IMR-90 (cell line): ENCODE measurements around the gene MSANTD4. TPM values are rescaled to one million over a fixed set of nuclear protein-coding genes. Genes with fewer than 3 reads are reported as not detected.

ENCODE experiments used
- ATAC-seq: fragments of 200-7000 bp; cut with Tn5 transposase; 2 replicates; pipeline ENCODE4 v1.9.1; 2020; ENCODE audit warnings: low read depth, mild to moderate bottlenecking, moderate library complexity
- BruUV-seq: library from RNA; stranded (reverse); fragments of 400-500 nt; replicated peaks from 2 replicates; lab custom pipeline; 2021; lab: Mats Ljungman, UMichigan
- CTCF ChIA-PET: fragments of 300-600 bp; formaldehyde crosslinking; extraction: SDS; loops from one replicate; lab custom pipeline; 2021; ENCODE audit warnings: antibody characterized with exemption; lab: Yijun Ruan, JAX
- POLR2A ChIA-PET: fragments of 300-600 bp; sonication (Branson Sonifier 250); formaldehyde crosslinking; loops from one replicate; lab custom pipeline; 2022; ENCODE audit warnings: antibody characterized with exemption; ENCODE audit not compliant: unreplicated experiment; lab: Charles Lee
- DNase-seq: peaks from one replicate; pipeline ENCODE4 v3.0.0; 2013
- H2AFZ ChIP-seq: replicated peaks from 2 replicates; pipeline ENCODE3; 2013; ENCODE audit warnings: low read length, mild to moderate bottlenecking; ENCODE audit not compliant: poor library complexity
- H2AK5ac ChIP-seq: 2 replicates; pipeline ENCODE4 v1.6.1; 2013; ENCODE audit warnings: low read depth, low read length, inconsistent platforms
- H2AK9ac ChIP-seq: replicated peaks from 2 replicates; pipeline ENCODE3; 2013; ENCODE audit warnings: mild to moderate bottlenecking, low read depth, low read length, moderate library complexity; ENCODE audit not compliant: poor library complexity
- H2BK120ac ChIP-seq: 2 replicates; pipeline ENCODE4 v1.6.1; 2013; ENCODE audit warnings: low read depth, low read length, inconsistent platforms
- H2BK15ac ChIP-seq: 3 replicates; pipeline ENCODE4 v1.6.1; 2013; ENCODE audit warnings: low read depth, low read length, inconsistent platforms
- H2BK20ac ChIP-seq: 2 replicates; pipeline ENCODE4 v1.6.1; 2013; ENCODE audit warnings: low read depth, mild to moderate bottlenecking, inconsistent platforms, low read length, moderate library complexity
- H2BK5ac ChIP-seq: 2 replicates; pipeline ENCODE4 v1.6.1; 2013; ENCODE audit warnings: mild to moderate bottlenecking, low read depth, low read length, inconsistent platforms; ENCODE audit not compliant: poor library complexity, severe bottlenecking
- H3K14ac ChIP-seq: replicated peaks from 2 replicates; pipeline ENCODE4 v1.6.1; 2013; ENCODE audit warnings: low read depth, low read length, inconsistent platforms
- H3K18ac ChIP-seq: 2 replicates; pipeline ENCODE4 v1.6.1; 2013; ENCODE audit warnings: low read depth, low read length, control low read depth
- H3K23ac ChIP-seq: 2 replicates; pipeline ENCODE4 v1.6.1; 2013; ENCODE audit warnings: low read depth, low read length, inconsistent platforms
- H3K27ac ChIP-seq: 2 replicates; pipeline ENCODE4 v1.5.1; 2013; ENCODE audit warnings: mild to moderate bottlenecking, control low read depth, low read length; ENCODE audit not compliant: insufficient read depth
- H3K27me3 ChIP-seq: 2 replicates; pipeline ENCODE4 v1.6.1; 2013; ENCODE audit warnings: low read length; ENCODE audit not compliant: control insufficient read depth, insufficient read depth
- H3K36me3 ChIP-seq: 2 replicates; pipeline ENCODE4 v1.6.1; 2013; ENCODE audit warnings: low read length, mixed read lengths; ENCODE audit not compliant: control insufficient read depth, insufficient read depth
- H3K4ac ChIP-seq: 2 replicates; pipeline ENCODE4 v1.6.1; 2013; ENCODE audit warnings: low read depth, low read length, inconsistent platforms
- H3K4me1 ChIP-seq: 2 replicates; pipeline ENCODE4 v1.6.1; 2013; ENCODE audit warnings: low read length, mixed read lengths; ENCODE audit not compliant: control insufficient read depth, insufficient read depth
- H3K4me2 ChIP-seq: 2 replicates; pipeline ENCODE4 v1.6.1; 2013; ENCODE audit warnings: low read depth, mild to moderate bottlenecking, control low read depth, low read length, moderate library complexity
- H3K4me3 ChIP-seq: 2 replicates; pipeline ENCODE4 v1.5.1; 2013; ENCODE audit warnings: low read depth, mild to moderate bottlenecking, control low read depth, low read length, moderate library complexity; ENCODE audit not compliant: insufficient read depth
- H3K56ac ChIP-seq: 2 replicates; pipeline ENCODE4 v1.6.1; 2013; ENCODE audit warnings: low read length, inconsistent platforms; ENCODE audit not compliant: insufficient read depth; ENCODE audit errors: extremely low read depth
- H3K79me1 ChIP-seq, 2 experiments: 2 replicates each; pipeline ENCODE4 v1.6.1; 2013; ENCODE audit warnings: low read length in 2 of 2, inconsistent platforms in 1 of 2, low read depth in 1 of 2
- H3K9ac ChIP-seq: 2 replicates; pipeline ENCODE4 v1.6.1; 2013; ENCODE audit warnings: low read depth, low read length, control low read depth
- H3K9me1 ChIP-seq: 2 replicates; pipeline ENCODE4 v1.6.1; 2013; ENCODE audit warnings: low read length, inconsistent platforms; ENCODE audit not compliant: insufficient read depth
- H3K9me3 ChIP-seq: 2 replicates; pipeline ENCODE4 v1.6.1; 2013; ENCODE audit warnings: low read length; ENCODE audit not compliant: control insufficient read depth, insufficient read depth
- H4K20me1 ChIP-seq: 2 replicates; pipeline ENCODE4 v1.6.1; 2013; ENCODE audit warnings: low read length, inconsistent platforms; ENCODE audit not compliant: insufficient read depth
- H4K5ac ChIP-seq: 2 replicates; pipeline ENCODE4 v1.6.1; 2013; ENCODE audit warnings: mild to moderate bottlenecking, low read depth, low read length, control low read depth
- H4K8ac ChIP-seq, 2 experiments: 2 replicates each; pipeline ENCODE4 v1.6.1; 2013; ENCODE audit warnings: low read depth in 2 of 2, low read length in 2 of 2, control low read depth in 1 of 2, inconsistent platforms in 1 of 2
- H4K91ac ChIP-seq: 2 replicates; pipeline ENCODE4 v1.6.1; 2013; ENCODE audit warnings: low read depth, low read length, inconsistent platforms; ENCODE audit not compliant: insufficient read depth
- BHLHE40 ChIP-seq: fragments of 150-350 bp; IDR thresholded peaks from 2 replicates; pipeline ENCODE4 v1.6.1; 2016; ENCODE audit warnings: mild to moderate bottlenecking, low read depth, low read length
- CEBPB ChIP-seq: IDR thresholded peaks from 2 replicates; pipeline ENCODE4 v1.6.1; 2012; ENCODE audit warnings: low read depth, low read length, improper control_type of control experiment
- CHD1 ChIP-seq: IDR thresholded peaks from 2 replicates; pipeline ENCODE4 v1.6.1; 2012; ENCODE audit warnings: low read depth, low read length, improper control_type of control experiment
- CTCF ChIP-seq: conservative IDR thresholded peaks from 2 replicates; pipeline ENCODE4 v1.5.1; 2012; ENCODE audit warnings: mild to moderate bottlenecking, low read depth, low read length, improper control_type of control experiment
- ELK1 ChIP-seq: fragments of 150-350 bp; IDR thresholded peaks from 2 replicates; pipeline ENCODE4 v1.6.1; 2016; ENCODE audit warnings: low read depth, mild to moderate bottlenecking, low read length, moderate library complexity, borderline replicate concordance
- FOS ChIP-seq: fragments of 150-350 bp; IDR thresholded peaks from 2 replicates; pipeline ENCODE4 v1.6.1; 2016; ENCODE audit warnings: low read depth, low read length
- MAFK ChIP-seq: IDR thresholded peaks from 2 replicates; pipeline ENCODE4 v1.6.1; 2012; ENCODE audit warnings: low read depth, low read length, improper control_type of control experiment
- MAZ ChIP-seq: IDR thresholded peaks from 2 replicates; pipeline ENCODE4 v1.6.1; 2012; ENCODE audit warnings: low read depth, mild to moderate bottlenecking, low read length, improper control_type of control experiment, moderate library complexity, borderline replicate concordance
- MXI1 ChIP-seq: IDR thresholded peaks from 2 replicates; pipeline ENCODE4 v1.6.1; 2012; ENCODE audit warnings: low read depth, mild to moderate bottlenecking, low read length, moderate library complexity, borderline replicate concordance
- NFE2L2 ChIP-seq: fragments of 150-350 bp; IDR thresholded peaks from 2 replicates; pipeline ENCODE4 v1.6.1; 2016; ENCODE audit warnings: low read depth, mild to moderate bottlenecking, low read length
- POLR2A ChIP-seq: IDR thresholded peaks from 2 replicates; pipeline ENCODE4 v1.6.1; 2012; ENCODE audit warnings: mild to moderate bottlenecking, low read depth, low read length
- RAD21 ChIP-seq: IDR thresholded peaks from 2 replicates; pipeline ENCODE4 v1.6.1; 2012; ENCODE audit warnings: low read length, improper control_type of control experiment
- RCOR1 ChIP-seq: IDR thresholded peaks from 2 replicates; pipeline ENCODE4 v1.6.1; 2012; ENCODE audit warnings: mild to moderate bottlenecking, low read length, improper control_type of control experiment; ENCODE audit not compliant: insufficient replicate concordance
- RFX5 ChIP-seq: IDR thresholded peaks from 2 replicates; pipeline ENCODE4 v1.8.0; 2012; ENCODE audit warnings: low read depth, mild to moderate bottlenecking, low read length, moderate library complexity
- SMC3 ChIP-seq: fragments of 150-350 bp; IDR thresholded peaks from 2 replicates; pipeline ENCODE4 v1.6.1; 2016; ENCODE audit warnings: low read depth, mild to moderate bottlenecking, antibody characterized with exemption, low read length, moderate library complexity
- USF2 ChIP-seq: fragments of 150-350 bp; IDR thresholded peaks from 2 replicates; pipeline ENCODE4 v1.6.1; 2017; ENCODE audit warnings: mild to moderate bottlenecking, antibody characterized with exemption, low read length, low read depth
- dilution Hi-C: fragments of 300-500 bp; cut with HindIII; formaldehyde crosslinking; loops from one replicate; pipeline ENCODE4 v1.14.3; 2018; ENCODE audit warnings: low sequenced_read_pairs; ENCODE audit not compliant: unreplicated experiment
- in situ Hi-C: fragments of 300-500 bp; cut with MboI; formaldehyde crosslinking; loops from 3 replicates; pipeline ENCODE4 v1.14.3; 2019; ENCODE audit warnings: low sequenced_read_pairs, inconsistent platforms, mixed read lengths
- intact Hi-C: fragments of 100-400 bp; cut with micrococcal nuclease; formaldehyde crosslinking; loops from 2 replicates; pipeline ENCODE4 v1.10.0; 2022
- polyA plus RNA-seq, 3 experiments: library from polyadenylated mRNA; depleted of rRNA; stranded (reverse); fragments of >200 nt; gene quantifications; 2 replicates each; pipeline ENCODE4 v1.2.3, GENCODE V29; 2012; ENCODE audit warnings: low replicate concordance in 1 of 3
- total RNA-seq: library from RNA; depleted of rRNA; stranded (reverse); fragments of >200 nt; gene quantifications from 2 replicates; pipeline ENCODE4 v1.2.3, GENCODE V29; 2012

Gene MSANTD4
- total and polyA plus RNA-seq, 2 of the 4 experiments (the other 2 are of a cell fraction) = 9.4 to 18.8 TPM

- intact Hi-C loops (no loop called here), dilution Hi-C loops (no loop called here), in situ Hi-C loops (no loop called here)
- Histone ChIP-seq H4K8ac (no peak overlapping the region), H3K4me2 (no peak overlapping the region), H2BK15ac (no peak overlapping the region), H3K9ac (no peak overlapping the region), H3K4me3 (no peak overlapping the region), H2BK120ac (no peak overlapping the region), H3K27me3 (no peaks in the 10 kb centered on the region), H3K18ac (no peak overlapping the region), H3K36me3 (no peaks in the 10 kb centered on the region), H3K27ac (no peak overlapping the region), H4K91ac (no peak overlapping the region), H3K14ac (no peak overlapping the region), H2BK20ac (no peak overlapping the region), H2AFZ (no peak overlapping the region), H2AK5ac (no peak overlapping the region), H3K4me1 (no peaks in the 10 kb centered on the region), H4K20me1 (no peaks in the 10 kb centered on the region), H3K9me1 (peaks cover 3% of the 10 kb centered on the region; the same call in 1 of the 2 replicates), H3K56ac (no peak overlapping the region), H4K5ac (no peak overlapping the region), H2BK5ac (no peak overlapping the region), H3K23ac (no peak overlapping the region), H3K4ac (no peak overlapping the region), H3K79me1 (no peaks in the 10 kb centered on the region), H3K9me3 (no peaks in the 10 kb centered on the region), H2AK9ac (no peak overlapping the region)
- POLR2A ChIA-PET = no interaction called here
- BruUV-seq = no TSS peak
- TF ChIP-seq NFE2L2 (no peak), RCOR1 (no peak), FOS (no peak), CTCF (no peak), ELK1 (no peak), RAD21 (no peak), SMC3 (no peak), BHLHE40 (no peak), MAZ (no peak), CHD1 (no peak), RFX5 (no peak), POLR2A (no peak), USF2 (no peak), CEBPB (no peak), MXI1 (no peak), MAFK (no peak)
- DNase-seq (no peak), ATAC-seq (no peak)
- CTCF ChIA-PET = no interaction called here
Observed at GRCh38 chr11:106047631-106048030, 25.6 kb upstream of the MSANTD4 start.
